ENCODE measurements around the gene GRIA2. TPM values are rescaled to one million over a fixed set of nuclear protein-coding genes. Genes with fewer than 3 reads are reported as not detected.
"Not testable (repeated sequence)": the region's sequence is repeated elsewhere in the genome, so short reads cannot be mapped to it uniquely, and the experiment has no call there.

The GRIA2 gene
- total RNA-seq, 4 donors from 2014 or later: 1.1 TPM; not detected in 3

GRCh38 chr4:157246964-157247363 is 26.4 kb downstream of the GRIA2 start:
- TF ChIP-seq CTCF (IDR thresholded peaks at IDR 0.05) (no peak), POLR2A (IDR thresholded peaks at IDR 0.05) (no peak)
- intact Hi-C loops (cut with DNase I): no loop called here
- Histone ChIP-seq H3K36me3 (no peaks in the 10 kb centered on the region), H3K27me3 (no peaks in the 10 kb centered on the region), H3K4me3 (replicated peaks in 1 of 3) (no peak overlapping the region), H3K27ac (no peak overlapping the region), H3K4me1 (no peaks in the 10 kb centered on the region), H3K9me3 (no peaks in the 10 kb centered on the region)
- peak in 1 of 2 donors; percentile 5 for DNase-seq

GRCh38 chr4:157258165-157258564 is 37.6 kb downstream of the GRIA2 start:
- H3K27ac ChIP-seq; H3K4me1 ChIP-seq; H3K4me3 ChIP-seq (replicated peaks in 1 of 3); intact Hi-C loops (cut with DNase I); H3K36me3 ChIP-seq; H3K27me3 ChIP-seq; H3K9me3 ChIP-seq; DNase-seq: not testable (repeated sequence)
- 87% methylated on average over 6 of the region's 6 CpGs for WGBS, 2 donors

GRCh38 chr4:157265281-157265680 is 44.8 kb downstream of the GRIA2 start:
- H3K36me3 ChIP-seq: no peaks in the 10 kb centered on the region
- no peaks in the 10 kb centered on the region for H3K4me1 ChIP-seq
- no peaks in the 10 kb centered on the region for H3K9me3 ChIP-seq
- intact Hi-C loops (cut with DNase I): no loop called here
- WGBS, 2 donors: 55 to 60% methylated on average over 2 of the region's 2 CpGs
- H3K27ac ChIP-seq: no peak overlapping the region
- DNase-seq: no peak
- H3K27me3 ChIP-seq: no peaks in the 10 kb centered on the region
- TF ChIP-seq POLR2A (IDR thresholded peaks at IDR 0.05): no peak
- TF ChIP-seq CTCF (IDR thresholded peaks at IDR 0.05): no peak
- no peak overlapping the region for H3K4me3 ChIP-seq (replicated peaks in 1 of 3)

GRCh38 chr4:157270108-157270507 is 49.6 kb downstream of the GRIA2 start:
- DNase-seq: peak; percentile 33 to 54
- Histone ChIP-seq H3K27me3 (no peaks in the 10 kb centered on the region), H3K4me3 (replicated peaks in 1 of 3) (no peak overlapping the region), H3K9me3 (no peaks in the 10 kb centered on the region), H3K27ac (no peak overlapping the region), H3K4me1 (no peaks in the 10 kb centered on the region), H3K36me3 (no peaks in the 10 kb centered on the region)
- no peak for TF ChIP-seq POLR2A (IDR thresholded peaks at IDR 0.05)
- no peak for TF ChIP-seq CTCF (IDR thresholded peaks at IDR 0.05)
- intact Hi-C loops (cut with DNase I): no loop called here
- WGBS, 2 donors: 46 to 55% methylated on average over 2 of the region's 2 CpGs

GRCh38 chr4:157270552-157270951 is 50.0 kb downstream of the GRIA2 start:
- no peak for TF ChIP-seq POLR2A (IDR thresholded peaks at IDR 0.05)
- intact Hi-C loops (cut with DNase I): no loop called here

GRCh38 chr4:157271166-157271869 is 50.8 kb downstream of the GRIA2 start:
- intact Hi-C loops (cut with DNase I): no loop called here
- WGBS, 2 donors: 41 to 68% methylated on average over 1 of the region's 1 CpG

More at GRCh38 chr4:157270552-157270951, 50.0 kb downstream of the GRIA2 start:
- H3K4me1 ChIP-seq: no peaks in the 10 kb centered on the region
- H3K27me3 ChIP-seq: no peaks in the 10 kb centered on the region
- H3K27ac ChIP-seq: no peak overlapping the region
- H3K4me3 ChIP-seq (replicated peaks in 1 of 3): no peak overlapping the region
- 87% methylated on average over 5 of the region's 5 CpGs for WGBS, 2 donors
- no peak for DNase-seq
- H3K36me3 ChIP-seq: no peaks in the 10 kb centered on the region
- no peaks in the 10 kb centered on the region for H3K9me3 ChIP-seq

More at GRCh38 chr4:157271166-157271869, 50.8 kb downstream of the GRIA2 start:
- DNase-seq: no peak
- no peak overlapping the region for H3K27ac ChIP-seq
- no peak for TF ChIP-seq CTCF (IDR thresholded peaks at IDR 0.05)
- no peak for TF ChIP-seq POLR2A (IDR thresholded peaks at IDR 0.05)
- no peaks in the 10 kb centered on the region for H3K4me1 ChIP-seq
- no peak overlapping the region for H3K4me3 ChIP-seq (replicated peaks in 1 of 3)
- no peaks in the 10 kb centered on the region for H3K27me3 ChIP-seq
- H3K9me3 ChIP-seq: no peaks in the 10 kb centered on the region
- H3K36me3 ChIP-seq: no peaks in the 10 kb centered on the region

Data from thyroid gland (tissue), 4 donors.